ENCODE data around the gene LAMB1.

Gene LAMB1

GRCh38 chr7:107967420-107967819, 35.5 kb downstream of the LAMB1 start:
- TF ChIP-seq, protein P1, sequence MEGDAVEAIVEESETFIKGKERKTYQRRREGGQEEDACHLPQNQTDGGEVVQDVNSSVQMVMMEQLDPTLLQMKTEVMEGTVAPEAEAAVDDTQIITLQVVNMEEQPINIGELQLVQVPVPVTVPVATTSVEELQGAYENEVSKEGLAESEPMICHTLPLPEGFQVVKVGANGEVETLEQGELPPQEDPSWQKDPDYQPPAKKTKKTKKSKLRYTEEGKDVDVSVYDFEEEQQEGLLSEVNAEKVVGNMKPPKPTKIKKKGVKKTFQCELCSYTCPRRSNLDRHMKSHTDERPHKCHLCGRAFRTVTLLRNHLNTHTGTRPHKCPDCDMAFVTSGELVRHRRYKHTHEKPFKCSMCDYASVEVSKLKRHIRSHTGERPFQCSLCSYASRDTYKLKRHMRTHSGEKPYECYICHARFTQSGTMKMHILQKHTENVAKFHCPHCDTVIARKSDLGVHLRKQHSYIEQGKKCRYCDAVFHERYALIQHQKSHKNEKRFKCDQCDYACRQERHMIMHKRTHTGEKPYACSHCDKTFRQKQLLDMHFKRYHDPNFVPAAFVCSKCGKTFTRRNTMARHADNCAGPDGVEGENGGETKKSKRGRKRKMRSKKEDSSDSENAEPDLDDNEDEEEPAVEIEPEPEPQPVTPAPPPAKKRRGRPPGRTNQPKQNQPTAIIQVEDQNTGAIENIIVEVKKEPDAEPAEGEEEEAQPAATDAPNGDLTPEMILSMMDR (IDR thresholded peaks at IDR 0.05; ENCODE audit: insufficient read depth, low read depth, low read length, missing control alignments): no peak
- DNase-seq (ENCODE audit: low read depth): no peak
- no peak overlapping the region for H3K4me3 ChIP-seq (ENCODE audit: low read depth, low read length)

- DNase-seq (ENCODE audit: low read depth): no peak
- TF ChIP-seq, protein P1 (IDR thresholded peaks at IDR 0.05; ENCODE audit: insufficient read depth, low read depth, low read length, missing control alignments): no peak
- no peak overlapping the region for H3K4me3 ChIP-seq (ENCODE audit: low read depth, low read length)
Observed at GRCh38 chr7:107966711-107967110, 36.2 kb downstream of the LAMB1 start.

GRCh38 chr7:107964510-107964909, 38.5 kb downstream of the LAMB1 start:
- no peak overlapping the region for H3K4me3 ChIP-seq (ENCODE audit: low read depth, low read length)
- DNase-seq (ENCODE audit: low read depth): no peak
- TF ChIP-seq, protein P1 (IDR thresholded peaks at IDR 0.05; ENCODE audit: insufficient read depth, low read depth, low read length, missing control alignments): no peak

- H3K4me3 ChIP-seq (ENCODE audit: low read depth, low read length): no peak overlapping the region
- TF ChIP-seq, protein P1 (IDR thresholded peaks at IDR 0.05; ENCODE audit: insufficient read depth, low read depth, low read length, missing control alignments): no peak
- no peak for DNase-seq (ENCODE audit: low read depth)
Observed at GRCh38 chr7:107962817-107963216, 40.1 kb downstream of the LAMB1 start.

DNA sequence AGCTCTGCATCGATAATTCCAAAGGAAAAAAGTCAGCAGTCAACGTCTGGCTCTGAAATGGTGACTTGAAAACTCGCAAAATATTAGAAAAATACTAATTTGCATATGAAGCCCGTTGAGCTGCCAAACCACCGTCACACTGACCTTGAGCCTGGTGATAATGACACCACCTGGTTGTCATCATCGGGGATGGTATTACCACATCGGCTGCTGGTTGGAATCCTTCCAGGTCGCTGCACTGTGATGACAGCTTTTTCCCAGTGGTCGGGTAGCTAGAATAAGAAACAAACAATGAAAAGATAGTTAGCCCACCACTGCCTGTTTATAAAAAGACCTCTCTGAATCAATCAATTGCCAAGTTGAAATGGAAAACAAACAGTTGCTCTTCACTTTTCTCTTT, 41.6 kb downstream of the LAMB1 start:
- TF ChIP-seq, protein P1 (IDR thresholded peaks at IDR 0.05; ENCODE audit: insufficient read depth, low read depth, low read length, missing control alignments): no peak
- no peak for DNase-seq (ENCODE audit: low read depth)
- no peak overlapping the region for H3K4me3 ChIP-seq (ENCODE audit: low read depth, low read length)

DNA sequence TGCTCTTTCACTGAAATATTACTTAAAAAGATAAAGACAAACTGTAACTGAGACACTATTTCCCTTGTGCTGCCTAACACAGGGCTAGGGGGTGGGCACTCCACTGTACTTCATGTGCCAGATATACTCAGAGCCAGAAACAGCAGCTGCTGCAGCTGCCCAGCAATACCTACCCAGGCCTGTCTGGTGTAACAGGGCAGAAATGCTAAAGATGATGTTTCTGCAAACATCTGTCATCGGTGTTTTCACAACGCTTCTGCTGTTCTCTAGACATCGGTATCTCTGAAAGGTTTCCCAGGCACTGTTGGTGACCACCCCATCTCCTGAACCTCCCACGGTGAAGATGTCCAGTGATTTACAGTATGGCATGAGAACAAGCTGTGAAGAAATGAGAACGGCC, 42.7 kb downstream of the LAMB1 start:
- no peak overlapping the region for H3K4me3 ChIP-seq (ENCODE audit: low read depth, low read length)
- DNase-seq (ENCODE audit: low read depth): no peak
- TF ChIP-seq, protein P1 (IDR thresholded peaks at IDR 0.05; ENCODE audit: insufficient read depth, low read depth, low read length, missing control alignments): no peak

GRCh38 chr7:107959527-107959898, 43.4 kb downstream of the LAMB1 start:
- TF ChIP-seq, protein P1 (IDR thresholded peaks at IDR 0.05; ENCODE audit: insufficient read depth, low read depth, low read length, missing control alignments): no peak
- no peak overlapping the region for H3K4me3 ChIP-seq (ENCODE audit: low read depth, low read length)
- no peak for DNase-seq (ENCODE audit: low read depth)

Measured in GM12865 (cell line).